ENCODE results near the gene PPP2R2C. TPM values are rescaled to one million over a fixed set of nuclear protein-coding genes. Genes with fewer than 3 reads are reported as not detected.

The PPP2R2C gene
- polyA plus RNA-seq, 1 donor (not counting 4 experiments of a cell fraction or from before 2014, with no cell fraction given) = 12.3 TPM

GRCh38 chr4:6328526-6328925, 143.9 kb downstream of the PPP2R2C start:
- H3K4me3 ChIP-seq (ENCODE audit: control insufficient read depth in 2 of 3, extremely low read depth in 1 of 3, insufficient read depth in 2 of 3, low read depth in 1 of 3, low read length in 3 of 3) = no peak overlapping the region
- no peak overlapping the region for H3K4me2 ChIP-seq (ENCODE audit: control insufficient read depth, extremely low read depth, insufficient read depth, low read depth, low read length)
- H3K4me1 ChIP-seq (ENCODE audit: control insufficient read depth, extremely low read depth, insufficient read depth, low read length) = peaks cover 12% of the 10 kb centered on the region
- no peaks in the 10 kb centered on the region for H3K79me2 ChIP-seq (ENCODE audit: control insufficient read depth, insufficient read depth, low read length)
- no peak for DNase-seq (ENCODE audit: low read depth, low spot score)
- H3K9ac ChIP-seq (ENCODE audit: control insufficient read depth, extremely low read depth, insufficient read depth, low read length) = no peak overlapping the region
- no peaks in the 10 kb centered on the region for H4K20me1 ChIP-seq (ENCODE audit: control insufficient read depth, extremely low read depth, insufficient read depth, low read length)
- no peak overlapping the region for H3K27ac ChIP-seq (ENCODE audit: control insufficient read depth, insufficient read depth, low read length)
- no peak for FAIRE-seq
- H3K9me3 ChIP-seq (ENCODE audit: control insufficient read depth, low read depth, low read length) = no peaks in the 10 kb centered on the region
- no peaks in the 10 kb centered on the region for H3K27me3 ChIP-seq (ENCODE audit: control insufficient read depth, extremely low read depth, insufficient read depth, low read length)
- dilution Hi-C loops (cut with MboI; ENCODE audit: extremely low pct_ligation_motif_present, low sequenced_read_pairs) = no loop called here
- no peak overlapping the region for H2AFZ ChIP-seq (ENCODE audit: control insufficient read depth, low read length)
- H3K36me3 ChIP-seq (ENCODE audit: control insufficient read depth in 2 of 2, extremely low read depth in 1 of 2, insufficient read depth in 2 of 2, low read length in 2 of 2) = peaks cover 0 to 4% of the 10 kb centered on the region in 2 experiments
- TF ChIP-seq EZH2 (IDR thresholded peaks at IDR 0.05; ENCODE audit: low read length) (no peak), CTCF (optimal IDR thresholded peaks at IDR 0.05 in 1 of 3, IDR thresholded peaks at IDR 0.05 in 1 of 3, conservative IDR thresholded peaks at IDR 0.05 in 1 of 3; ENCODE audit: extremely low read depth in 1 of 3, insufficient read depth in 2 of 3, low read length in 3 of 3) (no peak)
- no peaks in the 10 kb centered on the region for H3K9me1 ChIP-seq (ENCODE audit: control insufficient read depth, extremely low read depth, insufficient read depth, low read length)

- peaks cover 0 to 1% of the 10 kb centered on the region in 2 experiments for H3K36me3 ChIP-seq (ENCODE audit: control insufficient read depth in 2 of 2, extremely low read depth in 1 of 2, insufficient read depth in 2 of 2, low read length in 2 of 2)
- no peak overlapping the region for H3K9ac ChIP-seq (ENCODE audit: control insufficient read depth, extremely low read depth, insufficient read depth, low read length)
- H2AFZ ChIP-seq (ENCODE audit: control insufficient read depth, low read length) = no peak overlapping the region
- DNase-seq (ENCODE audit: low read depth, low spot score) (peak; percentile 9), FAIRE-seq (peak; percentile 53)
- peaks cover 12% of the 10 kb centered on the region for H3K4me1 ChIP-seq (ENCODE audit: control insufficient read depth, extremely low read depth, insufficient read depth, low read length)
- no peak overlapping the region for H3K4me2 ChIP-seq (ENCODE audit: control insufficient read depth, extremely low read depth, insufficient read depth, low read depth, low read length)
- no peaks in the 10 kb centered on the region for H3K9me1 ChIP-seq (ENCODE audit: control insufficient read depth, extremely low read depth, insufficient read depth, low read length)
- no peak overlapping the region for H3K27ac ChIP-seq (ENCODE audit: control insufficient read depth, insufficient read depth, low read length)
- H3K9me3 ChIP-seq (ENCODE audit: control insufficient read depth, low read depth, low read length) = no peaks in the 10 kb centered on the region
- H3K4me3 ChIP-seq (ENCODE audit: control insufficient read depth in 2 of 3, extremely low read depth in 1 of 3, insufficient read depth in 2 of 3, low read depth in 1 of 3, low read length in 3 of 3) = no peak overlapping the region
- H4K20me1 ChIP-seq (ENCODE audit: control insufficient read depth, extremely low read depth, insufficient read depth, low read length) = no peaks in the 10 kb centered on the region
- TF ChIP-seq CTCF (optimal IDR thresholded peaks at IDR 0.05 in 1 of 3, IDR thresholded peaks at IDR 0.05 in 1 of 3, conservative IDR thresholded peaks at IDR 0.05 in 1 of 3; ENCODE audit: extremely low read depth in 1 of 3, insufficient read depth in 2 of 3, low read length in 3 of 3) (peak in 2 of 3 experiments; percentile 81 to 95), EZH2 (IDR thresholded peaks at IDR 0.05; ENCODE audit: low read length) (no peak)
- H3K79me2 ChIP-seq (ENCODE audit: control insufficient read depth, insufficient read depth, low read length) = no peaks in the 10 kb centered on the region
- no peaks in the 10 kb centered on the region for H3K27me3 ChIP-seq (ENCODE audit: control insufficient read depth, extremely low read depth, insufficient read depth, low read length)
- dilution Hi-C loops (cut with MboI; ENCODE audit: extremely low pct_ligation_motif_present, low sequenced_read_pairs) = no loop called here
These were observed 145.0 kb downstream of the PPP2R2C start for GRCh38 chr4:6327220-6327917.
